GM10266 (cell line): ENCODE data around the gene RCSD1.
A peak's percentile ranks its signal among the peaks of the same experiment; 100 is the strongest.

Experiments used
- DNase-seq: peaks from one replicate; pipeline ENCODE4 v3.0.0; 2012; ENCODE audit errors: extremely low spot score
- CTCF ChIP-seq: IDR thresholded peaks from 2 replicates; pipeline ENCODE4 v1.5.1; 2012; ENCODE audit warnings: mild to moderate bottlenecking, low read depth; ENCODE audit not compliant: control insufficient read depth, insufficient read depth; ENCODE audit errors: missing control alignments

The RCSD1 gene

DNA sequence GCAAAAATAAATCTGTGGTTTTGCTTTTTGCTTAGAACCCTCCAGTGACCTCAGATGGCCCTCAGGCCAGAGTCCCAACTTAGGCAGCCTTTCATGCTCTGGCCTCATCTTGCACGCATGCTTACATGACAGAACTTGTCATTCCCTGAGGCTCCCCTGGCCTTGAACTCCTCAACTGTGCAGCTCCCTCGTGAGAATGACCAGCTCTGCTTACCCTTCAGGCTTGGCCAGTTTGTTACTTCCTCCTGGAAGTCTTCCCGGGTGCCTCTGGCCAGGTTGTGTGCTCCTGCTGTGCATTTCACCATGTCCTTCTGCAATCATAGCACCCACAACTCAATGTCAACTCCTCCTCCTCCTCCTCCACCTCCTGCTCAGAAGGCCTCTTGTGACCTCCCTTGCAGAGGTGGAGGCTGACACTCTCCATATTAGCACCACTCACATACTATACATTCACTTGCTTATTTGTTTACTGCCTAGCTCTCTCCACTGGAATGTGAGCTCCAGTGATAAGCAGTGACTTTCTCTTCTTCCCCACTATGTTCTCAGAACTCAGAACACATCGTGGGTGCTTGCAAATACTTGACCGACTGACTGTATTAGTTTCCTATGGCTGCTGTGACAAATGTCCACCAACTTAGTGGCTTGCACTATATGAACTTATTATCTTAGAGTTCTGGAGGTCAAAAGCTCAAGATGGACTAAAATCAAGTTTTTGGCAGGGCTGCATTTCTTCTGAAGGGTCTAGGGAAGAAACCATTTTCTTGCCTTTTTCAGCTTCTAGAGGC, 41.9 kb downstream of the RCSD1 start:
- no peak for DNase-seq
- no peak for TF ChIP-seq CTCF

DNA sequence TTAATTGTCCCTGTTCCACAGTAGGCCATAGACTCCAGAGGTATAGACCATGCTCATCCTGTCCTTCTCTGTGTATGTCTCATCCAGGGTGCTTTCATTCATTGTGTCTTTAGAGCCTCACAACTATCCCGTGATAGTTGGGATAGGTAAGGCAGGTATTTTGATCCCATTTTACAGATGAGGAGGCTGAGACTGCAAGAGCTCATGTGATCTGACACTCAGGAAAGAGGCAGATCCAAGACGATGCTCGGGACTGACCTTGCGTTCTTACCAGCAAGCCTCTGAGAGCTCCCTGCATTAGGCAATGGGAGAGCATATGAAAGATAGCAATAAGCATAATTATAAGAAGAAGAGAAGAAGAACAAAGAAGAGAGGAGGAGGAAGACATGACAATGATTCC, 42.8 kb downstream of the RCSD1 start:
- no peak for DNase-seq
- TF ChIP-seq CTCF, result no peak

DNA sequence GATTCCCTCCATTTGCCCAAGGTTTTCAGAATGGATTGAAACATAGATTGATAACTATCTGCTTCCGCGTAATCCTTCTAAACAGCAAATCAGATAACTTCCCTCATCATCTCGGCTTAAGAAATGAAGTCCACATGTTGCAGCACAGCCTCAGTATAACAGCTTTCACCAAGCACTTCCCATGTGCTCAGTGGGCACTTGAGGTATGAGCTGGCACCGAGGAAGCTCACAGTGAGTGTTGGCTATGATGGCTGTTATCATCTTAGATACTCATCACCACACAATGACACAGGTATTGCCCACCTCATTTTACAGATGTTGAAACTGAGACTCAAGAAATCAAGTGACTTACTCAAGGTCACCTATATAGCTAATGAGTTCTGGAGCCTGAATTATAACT, 43.2 kb downstream of the RCSD1 start:
- no peak for TF ChIP-seq CTCF
- DNase-seq, result no peak

DNA sequence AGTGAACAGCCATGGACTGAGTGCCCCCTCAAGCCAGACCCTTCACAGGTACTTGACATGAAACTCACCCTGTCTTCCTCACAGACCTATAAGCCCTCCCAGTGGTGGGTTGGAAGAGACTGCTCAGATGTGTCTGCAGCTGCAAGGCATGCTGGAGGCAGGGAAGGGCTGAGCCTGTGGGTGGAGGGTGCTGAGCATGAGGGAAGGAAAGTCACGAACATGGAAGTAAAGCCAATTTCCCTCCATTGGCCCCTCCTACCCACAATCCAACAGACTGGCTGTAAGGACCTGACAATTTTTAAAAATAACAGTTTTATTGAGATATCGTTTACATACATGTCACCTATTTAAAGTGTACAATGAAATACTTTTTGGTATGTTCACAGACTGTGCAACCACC, 44.1 kb downstream of the RCSD1 start:
- no peak for DNase-seq
- TF ChIP-seq CTCF, result no peak

DNA sequence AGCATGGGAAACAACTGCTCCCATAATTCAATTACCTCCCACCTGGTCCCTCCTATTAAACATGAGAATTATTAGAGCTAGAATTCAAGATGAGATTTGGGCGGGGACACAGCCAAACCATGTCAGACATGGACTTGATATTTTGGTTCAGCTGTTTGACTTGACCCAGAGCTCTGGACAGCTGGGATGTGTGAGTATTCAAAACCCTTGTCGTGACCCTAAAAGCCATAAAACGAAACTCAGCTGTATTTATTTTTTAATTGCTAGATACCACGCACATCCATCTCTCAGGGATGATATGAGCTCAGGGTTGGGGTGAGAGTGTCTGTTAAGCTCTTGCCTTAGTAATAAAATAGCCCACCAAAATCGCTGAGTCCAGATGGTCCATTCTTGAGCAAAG, 45.4 kb downstream of the RCSD1 start:
- DNase-seq, result no peak
- no peak for TF ChIP-seq CTCF

GRCh38 chr1:167676205-167676915, 46.3 kb downstream of the RCSD1 start:
- peak; percentile 46 for DNase-seq
- peak; percentile 10 for TF ChIP-seq CTCF
